HepG2 (cell line): Measurements from ENCODE around the gene CDYL2. TPM values are rescaled to one million over a fixed set of nuclear protein-coding genes. Genes with fewer than 3 reads are reported as not detected.

ENCODE experiments used
- ATAC-seq: fragments of 200-7000 bp; cut with Tn5 transposase; 3 replicates; pipeline ENCODE4 v1.9.1; 2020; ENCODE audit warnings: mild to moderate bottlenecking, moderate library complexity
- BruUV-seq: library from RNA; stranded (reverse); fragments of 400-500 nt; replicated peaks from 2 replicates; lab custom pipeline; 2021; lab: Mats Ljungman, UMichigan
- CTCF ChIA-PET: fragments of 300-600 bp; formaldehyde crosslinking; extraction: SDS; loops from one replicate; lab custom pipeline; 2021; ENCODE audit warnings: low total read pairs, inconsistent platforms, low intra/inter-chr PET ratio; lab: Yijun Ruan, JAX
- POLR2A ChIA-PET: fragments of 350-600 bp; sonication (Branson Sonifier 250); formaldehyde crosslinking; loops from one replicate; lab custom pipeline; 2020; ENCODE audit warnings: antibody characterized with exemption, inconsistent platforms; lab: Yijun Ruan, JAX
- DNase-seq: peaks from one replicate; pipeline ENCODE4 v3.0.0-alpha.2; 2015; ENCODE audit warnings: low spot score
- FAIRE-seq: peaks from 3 replicates; lab custom pipeline; 2011; peaks lifted over from hg19 to GRCh38; lab: Jason Lieb, UNC
- H2AFZ ChIP-seq: one replicate; pipeline ENCODE4 v1.6.1; 2011; ENCODE audit warnings: low read length, inconsistent platforms
- H3K27ac ChIP-seq: fragments of 300-600 bp; 3 replicates; pipeline ENCODE4 v1.8.0; 2011; ENCODE audit warnings: mixed run types, mild to moderate bottlenecking, mixed read lengths, low read length, inconsistent platforms; ENCODE audit not compliant: insufficient read depth; ENCODE audit errors: extremely low read length
- H3K27me3 ChIP-seq, 2 experiments: fragments of 200-600 bp in 1 of 2; 2 replicates in 1 of 2; 3 replicates in 1 of 2; pipeline versions ENCODE4 v1.6.0 to v1.8.0; 2011; ENCODE audit warnings: low read length in 2 of 2, mild to moderate bottlenecking in 2 of 2, moderate library complexity in 2 of 2, inconsistent platforms in 1 of 2; ENCODE audit not compliant: insufficient read depth in 2 of 2, control insufficient read depth in 1 of 2
- H3K36me3 ChIP-seq, 2 experiments: fragments of 200-600 bp in 1 of 2; replicated peaks in 1 of 2; 2 replicates in 1 of 2; 3 replicates in 1 of 2; pipeline versions ENCODE4 v1.5.1 to v1.8.0; 2011; ENCODE audit warnings: low read length in 2 of 2, inconsistent platforms in 1 of 2; ENCODE audit not compliant: insufficient read depth in 2 of 2, control insufficient read depth in 1 of 2
- H3K4me1 ChIP-seq: 2 replicates; pipeline ENCODE4 v1.5.1; 2012; ENCODE audit warnings: low read length, inconsistent platforms; ENCODE audit not compliant: insufficient read depth
- H3K4me2 ChIP-seq: 2 replicates; pipeline ENCODE4 v1.6.0; 2011; ENCODE audit warnings: low read depth, low read length, inconsistent platforms
- H3K4me3 ChIP-seq, 3 experiments: fragments of 200-600 bp in 1 of 3; sonication (generic), shearing (Covaris generic) in 1 of 3; replicated peaks in 1 of 3; 2 replicates each; pipeline ENCODE4 v1.5.1; 2011 to 2016; ENCODE audit warnings: low read length in 3 of 3, inconsistent platforms in 2 of 3, low read depth in 2 of 3, mild to moderate bottlenecking in 2 of 3, control low read depth in 1 of 3, mixed read lengths in 1 of 3; ENCODE audit not compliant: insufficient read depth in 1 of 3
- H3K79me2 ChIP-seq: one replicate; pipeline ENCODE4 v1.6.1; 2011; ENCODE audit warnings: low read length, inconsistent platforms; ENCODE audit not compliant: insufficient read depth
- H3K9ac ChIP-seq: 2 replicates; pipeline ENCODE4 v1.6.0; 2011; ENCODE audit warnings: mild to moderate bottlenecking, low read depth, low read length, inconsistent platforms; ENCODE audit not compliant: insufficient read depth
- H3K9me3 ChIP-seq: 2 replicates; pipeline ENCODE4 v1.5.1; 2012; ENCODE audit warnings: mild to moderate bottlenecking, low read length
- H4K20me1 ChIP-seq: 2 replicates; pipeline ENCODE4 v1.6.0; 2011; ENCODE audit warnings: inconsistent platforms, mild to moderate bottlenecking, low read length, moderate library complexity; ENCODE audit not compliant: insufficient read depth
- BHLHE40 ChIP-seq: IDR thresholded peaks from 2 replicates; pipeline ENCODE4 v1.6.1; 2011; ENCODE audit warnings: low read length, improper control_type of control experiment
- CBX5 ChIP-seq: sonication (generic); formaldehyde crosslinking; IDR thresholded peaks from 2 replicates; pipeline ENCODE4 v1.4.0; 2020; ENCODE audit warnings: missing genetic modification reagents, borderline replicate concordance
- GLI4 ChIP-seq: sonication (generic); formaldehyde crosslinking; IDR thresholded peaks from 2 replicates; pipeline ENCODE4 v1.5.1; 2020; ENCODE audit warnings: missing genetic modification reagents, mild to moderate bottlenecking, moderate library complexity, borderline replicate concordance
- GMEB1 ChIP-seq: sonication (generic); formaldehyde crosslinking; IDR thresholded peaks from 2 replicates; pipeline ENCODE4 v1.5.1; 2020; ENCODE audit warnings: missing genetic modification reagents, mild to moderate bottlenecking, borderline replicate concordance
- IRF1 ChIP-seq: sonication (generic); formaldehyde crosslinking; IDR thresholded peaks from 2 replicates; pipeline ENCODE4 v1.4.0; 2020; ENCODE audit warnings: low read depth, mild to moderate bottlenecking, missing genetic modification reagents
- NFE2L2 ChIP-seq: fragments of 150-350 bp; IDR thresholded peaks from 2 replicates; pipeline ENCODE4 v1.6.1; 2014; ENCODE audit warnings: low read length
- ZHX2 ChIP-seq, 2 experiments: sonication (generic) in 1 of 2; formaldehyde crosslinking in 1 of 2; IDR thresholded peaks; 2 replicates each; pipeline versions ENCODE4 v1.6.1 to v1.9.0; 2014 to 2022; ENCODE audit warnings: antibody characterized with exemption in 1 of 2, borderline replicate concordance in 1 of 2, inconsistent platforms in 1 of 2, low read depth in 1 of 2, missing genetic modification reagents in 1 of 2
- ZKSCAN5 ChIP-seq: sonication (generic); formaldehyde crosslinking; IDR thresholded peaks from 2 replicates; pipeline ENCODE4 v1.5.1; 2020; ENCODE audit warnings: mild to moderate bottlenecking, missing genetic modification reagents
- ZMYM3 ChIP-seq: sonication (generic); formaldehyde crosslinking; IDR thresholded peaks from 2 replicates; pipeline ENCODE4 v1.5.1; 2020; ENCODE audit warnings: mild to moderate bottlenecking, missing genetic modification reagents
- ZNF3 ChIP-seq: IDR thresholded peaks from 2 replicates; pipeline ENCODE4 v1.7.0; 2017; ENCODE audit warnings: inconsistent platforms
- ZNF343 ChIP-seq: sonication (generic); formaldehyde crosslinking; IDR thresholded peaks from 2 replicates; pipeline ENCODE4 v1.4.0; 2020; ENCODE audit warnings: mild to moderate bottlenecking, missing genetic modification reagents
- ZNF605 ChIP-seq: sonication (generic); formaldehyde crosslinking; IDR thresholded peaks from 2 replicates; pipeline ENCODE4 v1.8.0; 2022; ENCODE audit warnings: mild to moderate bottlenecking, missing genetic modification reagents
- ZNF724P ChIP-seq: sonication (generic); formaldehyde crosslinking; IDR thresholded peaks from 2 replicates; pipeline ENCODE4 v1.8.0; 2022; ENCODE audit warnings: missing genetic modification reagents, borderline replicate concordance
- in situ Hi-C: cut with HindIII; loops from 2 replicates; pipeline ENCODE4 v1.10.0; 2017; ENCODE audit warnings: low pct_unique_long_range_greater_than_20kb; ENCODE audit not compliant: extremely low pct_ligation_motif_present
- intact Hi-C: fragments of 100-400 bp; cut with micrococcal nuclease; formaldehyde crosslinking; loops from one replicate; pipeline ENCODE4 v1.10.0; 2022; ENCODE audit not compliant: unreplicated experiment
- polyA plus RNA-seq, 8 experiments: library from polyadenylated mRNA; depleted of rRNA in 3 of 8; stranded (reverse) in 7 of 8; unstranded in 1 of 8; fragments of >200 nt; fragmentation: Illumina TruSeq in 4 of 8; extraction: Trizol in 4 of 8; gene quantifications; 2 replicates each; pipeline versions ENCODE4 v1.2.1 to v1.2.3, GENCODE V29; 2011 to 2016; ENCODE audit warnings: low read depth in 4 of 8, missing spikeins in 1 of 8, mixed read lengths in 1 of 8; ENCODE audit not compliant: insufficient read depth in 1 of 8
- total RNA-seq, 5 experiments: library from RNA; depleted of rRNA; stranded (reverse); fragments of >200 nt; fragmentation: Illumina TruSeq; extraction: Trizol; gene quantifications; 2 replicates each; pipeline ENCODE4 v1.2.3, GENCODE V29; 2016; ENCODE audit warnings: low read depth in 1 of 5

Gene CDYL2
- total and polyA plus RNA-seq, 2 of the 13 experiments (the other 11 are each of a cell fraction or from before 2014, with no cell fraction given): 0.07 to 0.35 TPM

- Histone ChIP-seq H3K4me2 (no peak overlapping the region), H3K27me3 (no peaks in the 10 kb centered on the region), H3K27ac (no peak overlapping the region), H3K9me3 (no peaks in the 10 kb centered on the region), H4K20me1 (no peaks in the 10 kb centered on the region), H3K4me1 (no peaks in the 10 kb centered on the region), H3K79me2 (no peaks in the 10 kb centered on the region), H3K36me3 (no peaks in the 10 kb centered on the region), H2AFZ (no peak overlapping the region), H3K4me3 (no peak overlapping the region), H3K9ac (no peak overlapping the region)
- intact Hi-C loops (no loop called here), in situ Hi-C loops (no loop called here)
- ATAC-seq (no peak), FAIRE-seq (no peak), DNase-seq (no peak)
- no TSS peak for BruUV-seq
- TF ChIP-seq CBX5 (CRISPR knock-in tag) (no peak), BHLHE40 (no peak), ZMYM3 (CRISPR knock-in tag) (no peak), ZNF605 (CRISPR knock-in tag) (no peak), ZNF343 (CRISPR knock-in tag) (no peak), ZNF3 (CRISPR knock-in tag) (no peak), ZHX2 (IDR thresholded peaks at IDR 0.05; ENCODE audit: low read depth) (no peak), ZHX2 (CRISPR knock-in tag; IDR thresholded peaks at IDR 0.05; ENCODE audit: borderline replicate concordance) (no peak), IRF1 (CRISPR knock-in tag) (no peak), NFE2L2 (no peak), GLI4 (no peak), ZKSCAN5 (CRISPR knock-in tag) (no peak), GMEB1 (CRISPR knock-in tag) (no peak), ZNF724P (CRISPR knock-in tag) (no peak)
- CTCF ChIA-PET: no interaction called here
- POLR2A ChIA-PET: no interaction called here
Measured at GRCh38 chr16:80586476-80586875, 217.9 kb downstream of the CDYL2 start.
